Muscle layer of colon (tissue), 2 donors: Measurements from ENCODE around the gene TAF11L12.
"Not testable (repeated sequence)": the region's sequence is repeated elsewhere in the genome, so short reads cannot be mapped to it uniquely, and the experiment has no call there.

ENCODE experiments used
- H3K27ac ChIP-seq: one replicate; pipeline ENCODE4 v1.7.0; 2013; ENCODE audit warnings: low read depth, mild to moderate bottlenecking, low read length, moderate library complexity
- H3K27me3 ChIP-seq, 2 donors: one replicate each; pipeline ENCODE4 v1.7.0; 2013; ENCODE audit warnings: low read length in 2 of 2, mild to moderate bottlenecking in 2 of 2; ENCODE audit not compliant: insufficient read depth in 2 of 2, control insufficient read depth in 1 of 2
- H3K36me3 ChIP-seq: one replicate; pipeline ENCODE4 v1.7.0; 2013; ENCODE audit warnings: mild to moderate bottlenecking, low read length; ENCODE audit not compliant: insufficient read depth
- H3K4me1 ChIP-seq: one replicate; pipeline ENCODE4 v1.7.0; 2013; ENCODE audit warnings: mild to moderate bottlenecking, low read length; ENCODE audit not compliant: insufficient read depth
- H3K4me3 ChIP-seq, 2 donors: one replicate each; pipeline ENCODE4 v1.7.0; 2013; ENCODE audit warnings: low read length in 2 of 2, low read depth in 1 of 2, mild to moderate bottlenecking in 1 of 2, moderate library complexity in 1 of 2
- H3K9ac ChIP-seq: one replicate; pipeline ENCODE4 v1.7.0; 2013; ENCODE audit warnings: low read length
- H3K9me3 ChIP-seq: one replicate; pipeline ENCODE4 v1.7.0; 2013; ENCODE audit warnings: mild to moderate bottlenecking, low read length
- donor health status: abdominal sarcoma.
- donor health status: Adenocarcinoma of cecum.

The TAF11L12 gene

GRCh38 chr5:17631788-17632187 is 21.6 kb downstream of the TAF11L12 start, which contains the start of gene TAF11L13:
TSS of gene TAF11L13 (plus strand) at chr5:17632088.
- H3K9me3 ChIP-seq, H3K36me3 ChIP-seq, H3K27ac ChIP-seq, H3K27me3 ChIP-seq, H3K4me1 ChIP-seq, H3K4me3 ChIP-seq, H3K9ac ChIP-seq: not testable (repeated sequence)

DNA sequence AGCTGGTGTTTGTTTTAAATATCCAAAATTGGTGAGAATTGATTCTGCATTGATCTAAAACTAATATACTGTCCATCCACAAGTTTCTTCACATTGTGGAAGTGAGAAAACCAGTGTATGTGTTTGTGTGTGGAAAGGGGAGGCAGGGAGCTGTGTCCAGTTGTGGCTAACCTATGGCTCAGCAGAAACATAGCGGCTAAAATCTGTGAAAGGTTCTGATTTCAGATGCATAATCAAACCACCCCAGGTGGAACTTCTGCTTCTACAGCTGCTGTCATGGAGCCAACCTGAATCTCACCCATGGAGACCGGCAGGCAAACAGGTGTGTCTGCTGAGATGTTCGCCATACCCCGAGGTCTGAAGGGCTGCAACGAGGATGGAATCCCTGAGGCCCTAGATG is 24.0 kb downstream of the TAF11L12 start, which contains the start of gene TAF11L14:
TSS of gene TAF11L14 (plus strand) at position 301 of the 400 bp plus-strand sequence.
- Histone ChIP-seq H3K9ac (no peak within 1 kb of the TSS), H3K4me1 (no peaks in the 10 kb centered on the region), H3K4me3 (no peak within 1 kb of the TSS), H3K27me3 (no peaks in the 10 kb centered on the region), H3K9me3 (no peaks in the 10 kb centered on the region), H3K36me3 (no peaks in the 10 kb centered on the region), H3K27ac (no peak within 1 kb of the TSS)

DNA sequence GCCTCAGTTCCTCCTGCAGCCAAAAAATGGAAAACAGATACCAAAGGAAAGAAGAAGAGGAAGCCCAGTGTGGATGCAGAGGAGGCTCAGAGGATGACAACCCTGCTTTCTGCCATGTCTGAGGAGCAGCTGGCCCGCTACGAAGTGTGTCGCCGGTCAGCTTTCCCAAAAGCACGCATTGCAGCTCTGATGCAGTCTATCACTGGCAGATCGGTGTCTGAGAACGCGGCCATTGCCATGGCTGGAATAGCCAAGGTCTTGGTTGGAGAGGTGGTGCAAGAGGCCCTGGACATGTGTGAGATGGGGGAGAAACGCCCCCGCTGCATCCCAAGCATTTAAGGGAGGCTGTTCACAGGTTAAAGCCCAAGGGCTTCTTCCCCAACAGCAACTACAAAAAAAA is 39.0 kb downstream of the TAF11L12 start:
- H3K27me3 ChIP-seq, H3K4me3 ChIP-seq, H3K36me3 ChIP-seq, H3K27ac ChIP-seq, H3K9me3 ChIP-seq, H3K4me1 ChIP-seq, H3K9ac ChIP-seq: not testable (repeated sequence)

- H3K9me3 ChIP-seq, H3K4me3 ChIP-seq, H3K36me3 ChIP-seq, H3K27ac ChIP-seq, H3K27me3 ChIP-seq, H3K4me1 ChIP-seq, H3K9ac ChIP-seq: not testable (repeated sequence)
These were observed 45.1 kb downstream of the TAF11L12 start for GRCh38 chr5:17655201-17655759.

- H3K9ac ChIP-seq: no peak overlapping the region
- H3K36me3 ChIP-seq: no peaks in the 10 kb centered on the region
- H3K27me3 ChIP-seq: no peaks in the 10 kb centered on the region
- H3K9me3 ChIP-seq: no peaks in the 10 kb centered on the region
- no peak overlapping the region for H3K27ac ChIP-seq
- no peaks in the 10 kb centered on the region for H3K4me1 ChIP-seq
- H3K4me3 ChIP-seq: no peak overlapping the region
These were observed 45.7 kb downstream of the TAF11L12 start for GRCh38 chr5:17655921-17656320.
